Measurements from ENCODE around the gene PCGF2.

GRCh38 chr17:38791162-38791561 lies 43.0 kb upstream of the PCGF2 start:
- TF ChIP-seq, protein P1, sequence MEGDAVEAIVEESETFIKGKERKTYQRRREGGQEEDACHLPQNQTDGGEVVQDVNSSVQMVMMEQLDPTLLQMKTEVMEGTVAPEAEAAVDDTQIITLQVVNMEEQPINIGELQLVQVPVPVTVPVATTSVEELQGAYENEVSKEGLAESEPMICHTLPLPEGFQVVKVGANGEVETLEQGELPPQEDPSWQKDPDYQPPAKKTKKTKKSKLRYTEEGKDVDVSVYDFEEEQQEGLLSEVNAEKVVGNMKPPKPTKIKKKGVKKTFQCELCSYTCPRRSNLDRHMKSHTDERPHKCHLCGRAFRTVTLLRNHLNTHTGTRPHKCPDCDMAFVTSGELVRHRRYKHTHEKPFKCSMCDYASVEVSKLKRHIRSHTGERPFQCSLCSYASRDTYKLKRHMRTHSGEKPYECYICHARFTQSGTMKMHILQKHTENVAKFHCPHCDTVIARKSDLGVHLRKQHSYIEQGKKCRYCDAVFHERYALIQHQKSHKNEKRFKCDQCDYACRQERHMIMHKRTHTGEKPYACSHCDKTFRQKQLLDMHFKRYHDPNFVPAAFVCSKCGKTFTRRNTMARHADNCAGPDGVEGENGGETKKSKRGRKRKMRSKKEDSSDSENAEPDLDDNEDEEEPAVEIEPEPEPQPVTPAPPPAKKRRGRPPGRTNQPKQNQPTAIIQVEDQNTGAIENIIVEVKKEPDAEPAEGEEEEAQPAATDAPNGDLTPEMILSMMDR (tag by site-specific recombination; IDR thresholded peaks at IDR 0.05), result no peak
- TF ChIP-seq REPIN1 (tag by site-specific recombination; IDR thresholded peaks at IDR 0.05; ENCODE audit: low read depth) (no peak), OSR2 (tag by site-specific recombination; IDR thresholded peaks at IDR 0.05) (no peak), BCL11A (tag by site-specific recombination; IDR thresholded peaks at IDR 0.05; ENCODE audit: low read depth) (no peak), ZNF302 (tag by site-specific recombination; IDR thresholded peaks at IDR 0.05; ENCODE audit: low read depth) (no peak), ZBTB7A (tag by site-specific recombination; IDR thresholded peaks at IDR 0.05; ENCODE audit: low read depth) (no peak), SALL2 (tag by site-specific recombination; IDR thresholded peaks at IDR 0.05; ENCODE audit: borderline replicate concordance) (no peak), SETDB1 (IDR thresholded peaks at IDR 0.05; ENCODE audit: insufficient read length, low read length) (no peak), YY1 (tag by site-specific recombination; IDR thresholded peaks at IDR 0.05) (no peak), ZSCAN30 (tag by site-specific recombination; IDR thresholded peaks at IDR 0.05) (no peak), HOXD13 (CRISPR knock-in tag; IDR thresholded peaks at IDR 0.05; ENCODE audit: borderline replicate concordance) (no peak)
